CD14-positive monocyte (primary cell): ENCODE data around the gene GLRA2. TPM values are rescaled to one million over a fixed set of nuclear protein-coding genes. Genes with fewer than 3 reads are reported as not detected.

Source experiments
- DNase-seq, 3 donors: peaks; one replicate each; pipeline ENCODE4 v3.0.0-alpha.2; 2011 to 2022
- H2AFZ ChIP-seq: 2 replicates; pipeline ENCODE4 v1.6.0; 2012; ENCODE audit warnings: mild to moderate bottlenecking, low read depth, low read length, inconsistent platforms; ENCODE audit not compliant: insufficient read depth, poor library complexity, severe bottlenecking
- H3K27ac ChIP-seq, 2 donors: 1 replicate in 1 of 2; 2 replicates in 1 of 2; pipeline ENCODE4 v1.5.1; 2012 to 2013; ENCODE audit warnings: low read length in 2 of 2, control low read depth in 1 of 2, inconsistent platforms in 1 of 2, low read depth in 1 of 2, mild to moderate bottlenecking in 1 of 2
- H3K27me3 ChIP-seq, 2 donors: one replicate each; pipeline versions ENCODE4 v1.6.0 to v1.6.1; 2011 to 2013; ENCODE audit warnings: low read length in 2 of 2; ENCODE audit not compliant: control insufficient read depth in 2 of 2, insufficient read depth in 2 of 2
- H3K36me3 ChIP-seq, 2 donors: replicated peaks in 1 of 2; 1 replicate in 1 of 2; 2 replicates in 1 of 2; pipeline versions ENCODE4 v1.5.1 to v1.6.1; 2012 to 2013; ENCODE audit warnings: low read length in 2 of 2, control low read depth in 1 of 2, inconsistent platforms in 1 of 2, mild to moderate bottlenecking in 1 of 2; ENCODE audit not compliant: insufficient read depth in 2 of 2, control insufficient read depth in 1 of 2
- H3K4me1 ChIP-seq, 2 donors: 1 replicate in 1 of 2; 2 replicates in 1 of 2; pipeline versions ENCODE4 v1.5.1 to v1.6.1; 2012 to 2013; ENCODE audit warnings: low read length in 2 of 2, control low read depth in 1 of 2, inconsistent platforms in 1 of 2, mild to moderate bottlenecking in 1 of 2, moderate library complexity in 1 of 2; ENCODE audit not compliant: insufficient read depth in 2 of 2, control insufficient read depth in 1 of 2
- H3K4me2 ChIP-seq: replicated peaks from 2 replicates; pipeline ENCODE3; 2012; ENCODE audit warnings: low read length, moderate library complexity, mild to moderate bottlenecking; ENCODE audit not compliant: poor library complexity, severe bottlenecking; ENCODE audit errors: extremely low read depth
- H3K4me3 ChIP-seq, 3 experiments: fragments of 200-600 bp in 1 of 3; sonication (generic) in 1 of 3; replicated peaks in 1 of 3; 1 replicate in 2 of 3; 2 replicates in 1 of 3; pipeline ENCODE4 v1.5.1; 2011 to 2013; ENCODE audit warnings: low read length in 3 of 3, mild to moderate bottlenecking in 3 of 3, control low read depth in 2 of 3, low read depth in 2 of 3, inconsistent platforms in 1 of 3, moderate library complexity in 1 of 3
- H3K79me2 ChIP-seq: 2 replicates; pipeline ENCODE4 v1.6.0; 2012; ENCODE audit warnings: mild to moderate bottlenecking, control low read depth, inconsistent platforms, low read length, moderate library complexity; ENCODE audit not compliant: insufficient read depth
- H3K9ac ChIP-seq: 2 replicates; pipeline ENCODE4 v1.6.0; 2017; ENCODE audit warnings: low read length, mild to moderate bottlenecking; ENCODE audit not compliant: insufficient read depth, poor library complexity, severe bottlenecking
- H3K9me3 ChIP-seq, 2 donors: replicated peaks in 1 of 2; 1 replicate in 1 of 2; 2 replicates in 1 of 2; pipeline versions ENCODE4 v1.5.1 to v1.6.1; 2012 to 2013; ENCODE audit warnings: low read length in 2 of 2, control low read depth in 1 of 2; ENCODE audit not compliant: control insufficient read depth in 1 of 2, insufficient read depth in 1 of 2
- H4K20me1 ChIP-seq: 2 replicates; pipeline ENCODE4 v1.6.0; 2012; ENCODE audit warnings: mild to moderate bottlenecking, low read length, control low read depth, moderate library complexity; ENCODE audit not compliant: insufficient read depth
- H3K27ac Mint-ChIP-seq, 7 donors: one replicate each; pipeline ENCODE4 v1.8.0; 2020; ENCODE audit warnings: mild to moderate bottlenecking in 7 of 7, mixed read lengths in 7 of 7, moderate library complexity in 6 of 7, inconsistent platforms in 2 of 7
- H3K27me3 Mint-ChIP-seq, 3 donors: one replicate each; pipeline ENCODE4 v1.8.0; 2021 to 2022; ENCODE audit warnings: low read depth in 3 of 3, mild to moderate bottlenecking in 3 of 3, mixed read lengths in 3 of 3, moderate library complexity in 3 of 3, inconsistent platforms in 1 of 3
- H3K36me3 Mint-ChIP-seq, 2 donors: one replicate each; pipeline ENCODE4 v1.8.0; 2020; ENCODE audit warnings: mixed read lengths in 2 of 2, inconsistent platforms in 1 of 2, mild to moderate bottlenecking in 1 of 2
- H3K4me1 Mint-ChIP-seq: one replicate; pipeline ENCODE4 v1.8.0; 2020; ENCODE audit warnings: mild to moderate bottlenecking, mixed read lengths
- H3K4me3 Mint-ChIP-seq, 2 donors: one replicate each; pipeline ENCODE4 v1.8.0; 2020; ENCODE audit warnings: mild to moderate bottlenecking in 2 of 2, mixed read lengths in 2 of 2, moderate library complexity in 1 of 2
- H3K9me3 Mint-ChIP-seq, 7 donors: one replicate each; pipeline ENCODE4 v1.8.0; 2020 to 2022; ENCODE audit warnings: mixed read lengths in 7 of 7, mild to moderate bottlenecking in 6 of 7, moderate library complexity in 6 of 7, inconsistent platforms in 2 of 7
- CTCF ChIP-seq: fragments of 200-600 bp; IDR thresholded peaks from one replicate; pipeline ENCODE4 v1.8.0; 2022; ENCODE audit warnings: antibody characterized with exemption, mild to moderate bottlenecking
- WGBS: methylation state at CpG from one replicate; pipeline ENCODE4 v1.1.5; 2013; ENCODE audit warnings: missing lambda C conversion rate; ENCODE audit not compliant: insufficient coverage; 5-methylcytosine and 5-hydroxymethylcytosine counted together
- intact Hi-C, 2 donors: fragments of 100-400 bp; cut with micrococcal nuclease; formaldehyde crosslinking; loops; one replicate each; pipeline versions ENCODE4 v1.15.0 to v1.15.1; 2023
- polyA plus RNA-seq, 3 donors: library from polyadenylated mRNA; depleted of rRNA in 1 of 3; unstranded in 2 of 3; stranded (reverse) in 1 of 3; fragments of 300-500 nt in 2 of 3; fragments of >200 nt in 1 of 3; fragmentation: Illumina TruSeq in 2 of 3; gene quantifications; 1 replicate in 2 of 3; 2 replicates in 1 of 3; pipeline ENCODE4 v1.2.3, GENCODE V29; 2012 to 2021

Gene GLRA2
- polyA plus RNA-seq, 3 donors = not detected

GRCh38 chrX:14776901-14777300 is 247.6 kb downstream of the GLRA2 start:
- Histone ChIP-seq H3K79me2 (no peaks in the 10 kb centered on the region), H4K20me1 (no peaks in the 10 kb centered on the region), H3K4me3 (no peak overlapping the region), H3K9me3 (peaks cover 0 to 10% of the 10 kb centered on the region in 2 donors), H3K36me3 (no peaks in the 10 kb centered on the region), H3K4me1 (peaks cover 0 to 2% of the 10 kb centered on the region in 2 donors), H3K27ac (no peak overlapping the region), H3K9ac (no peak overlapping the region), H2AFZ (no peak overlapping the region), H3K27me3 (no peaks in the 10 kb centered on the region), H3K4me2 (no peak overlapping the region)
- Mint-ChIP-seq H3K27ac (no peak overlapping the region), H3K4me1 (peaks cover 8% of the 10 kb centered on the region), H3K4me3 (no peak overlapping the region), H3K9me3 (peaks cover 0 to 13% (median 3%) of the 10 kb centered on the region in 7 donors), H3K36me3 (no peaks in the 10 kb centered on the region), H3K27me3 (peaks cover 0 to 5% (median 0%) of the 10 kb centered on the region in 3 donors)
- intact Hi-C loops = no loop called here
- TF ChIP-seq CTCF = no peak
- no peak for DNase-seq
- WGBS = no CpG with 5 or more reads among the region's 2 CpGs

GRCh38 chrX:14777525-14777924 is 248.2 kb downstream of the GLRA2 start:
- H3K27me3 ChIP-seq = no peaks in the 10 kb centered on the region
- no peaks in the 10 kb centered on the region for H4K20me1 ChIP-seq
- no peak for TF ChIP-seq CTCF
- H3K9ac ChIP-seq = no peak overlapping the region
- intact Hi-C loops = no loop called here
- no peak overlapping the region for H3K27ac ChIP-seq
- no peaks in the 10 kb centered on the region for H3K36me3 Mint-ChIP-seq
- peaks cover 0 to 9% (median 3%) of the 10 kb centered on the region in 7 donors for H3K9me3 Mint-ChIP-seq
- peaks cover 8% of the 10 kb centered on the region for H3K4me1 Mint-ChIP-seq
- H3K4me1 ChIP-seq = peaks cover 0 to 2% of the 10 kb centered on the region in 2 donors
- H3K9me3 ChIP-seq = peaks cover 0 to 3% of the 10 kb centered on the region in 2 donors
- H3K4me3 ChIP-seq = no peak overlapping the region
- H3K36me3 ChIP-seq = no peaks in the 10 kb centered on the region
- H3K4me2 ChIP-seq = no peak overlapping the region
- peaks cover 0 to 8% (median 0%) of the 10 kb centered on the region in 3 donors for H3K27me3 Mint-ChIP-seq
- H3K79me2 ChIP-seq = no peaks in the 10 kb centered on the region
- no peak overlapping the region for H2AFZ ChIP-seq
- H3K4me3 Mint-ChIP-seq = peak overlapping the region in 1 of 2 donors; percentile 60
- no peak overlapping the region for H3K27ac Mint-ChIP-seq
- DNase-seq = peak; percentile 2 to 33 (median 32)
- WGBS = no CpG with 5 or more reads among the region's 2 CpGs
